ENCODE data around the gene FARP1. TPM values are rescaled to one million over a fixed set of nuclear protein-coding genes. Genes with fewer than 3 reads are reported as not detected.

Gene FARP1
- total and polyA plus RNA-seq, 2 of the 13 experiments (the other 11 are each of a cell fraction or from before 2014, with no cell fraction given): 70.6 to 126 TPM

DNA sequence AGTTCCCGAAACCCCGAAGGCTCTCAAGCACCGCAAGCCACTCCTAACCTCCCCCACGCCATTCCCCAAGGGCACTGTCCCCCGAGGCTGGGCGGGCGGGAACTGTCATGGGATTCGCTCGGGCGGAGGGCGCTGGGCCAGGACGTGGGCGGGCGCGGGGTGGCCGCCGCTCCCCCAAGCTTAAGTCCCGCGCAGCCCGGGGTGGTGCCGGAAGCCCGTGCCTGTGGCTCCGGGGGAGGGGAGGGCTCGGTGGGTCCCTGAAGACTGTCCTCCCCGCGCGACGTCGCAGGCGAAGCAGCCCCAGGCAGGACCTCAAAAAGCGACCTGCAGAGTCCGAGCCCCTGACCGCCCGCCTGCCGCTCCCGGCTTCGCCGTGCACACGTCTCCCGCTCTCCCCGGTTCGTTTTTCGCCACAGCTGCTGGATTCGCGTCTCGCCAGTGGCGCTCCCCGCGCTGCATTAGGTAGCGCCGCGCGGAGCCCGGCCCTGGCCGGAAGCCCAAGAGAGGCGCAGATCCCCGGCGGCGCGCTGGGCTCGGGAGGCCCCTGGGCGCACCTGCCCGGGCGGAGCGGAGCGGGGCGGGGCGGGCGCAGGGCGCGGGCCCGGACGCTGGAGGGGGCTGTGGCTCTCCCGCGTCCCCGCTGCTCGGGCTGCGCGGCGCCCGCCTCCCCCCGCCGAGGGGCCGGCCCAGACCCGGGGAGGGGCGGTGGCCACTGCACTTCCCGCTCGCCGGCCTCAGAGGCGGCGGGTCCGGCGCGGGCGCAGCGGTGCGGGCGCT is at the start of gene FARP1 (continued):
- peak; percentile 43; the same call in 1 of the 2 replicates for TF ChIP-seq POLR2G (IDR thresholded peaks at IDR 0.05; ENCODE audit: low read depth, low read length)
- no peak for TF ChIP-seq ZNF331 (CRISPR knock-in tag; IDR thresholded peaks at IDR 0.05)
- peak; percentile 72 for TF ChIP-seq KMT2A (CRISPR knock-in tag; IDR thresholded peaks at IDR 0.05)
- peak; percentile 70 for TF ChIP-seq ZFY (CRISPR knock-in tag; IDR thresholded peaks at IDR 0.05)
- TF ChIP-seq, protein P1, sequence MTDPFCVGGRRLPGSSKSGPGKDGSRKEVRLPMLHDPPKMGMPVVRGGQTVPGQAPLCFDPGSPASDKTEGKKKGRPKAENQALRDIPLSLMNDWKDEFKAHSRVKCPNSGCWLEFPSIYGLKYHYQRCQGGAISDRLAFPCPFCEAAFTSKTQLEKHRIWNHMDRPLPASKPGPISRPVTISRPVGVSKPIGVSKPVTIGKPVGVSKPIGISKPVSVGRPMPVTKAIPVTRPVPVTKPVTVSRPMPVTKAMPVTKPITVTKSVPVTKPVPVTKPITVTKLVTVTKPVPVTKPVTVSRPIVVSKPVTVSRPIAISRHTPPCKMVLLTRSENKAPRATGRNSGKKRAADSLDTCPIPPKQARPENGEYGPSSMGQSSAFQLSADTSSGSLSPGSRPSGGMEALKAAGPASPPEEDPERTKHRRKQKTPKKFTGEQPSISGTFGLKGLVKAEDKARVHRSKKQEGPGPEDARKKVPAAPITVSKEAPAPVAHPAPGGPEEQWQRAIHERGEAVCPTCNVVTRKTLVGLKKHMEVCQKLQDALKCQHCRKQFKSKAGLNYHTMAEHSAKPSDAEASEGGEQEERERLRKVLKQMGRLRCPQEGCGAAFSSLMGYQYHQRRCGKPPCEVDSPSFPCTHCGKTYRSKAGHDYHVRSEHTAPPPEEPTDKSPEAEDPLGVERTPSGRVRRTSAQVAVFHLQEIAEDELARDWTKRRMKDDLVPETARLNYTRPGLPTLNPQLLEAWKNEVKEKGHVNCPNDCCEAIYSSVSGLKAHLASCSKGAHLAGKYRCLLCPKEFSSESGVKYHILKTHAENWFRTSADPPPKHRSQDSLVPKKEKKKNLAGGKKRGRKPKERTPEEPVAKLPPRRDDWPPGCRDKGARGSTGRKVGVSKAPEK (CRISPR knock-in tag; IDR thresholded peaks at IDR 0.05; ENCODE audit: borderline replicate concordance): no peak
- TF ChIP-seq ZNF816 (CRISPR knock-in tag; IDR thresholded peaks at IDR 0.05; ENCODE audit: borderline replicate concordance): 0 out of 2 replicates have a peak, but pooled peaks have one; percentile 39
- TF ChIP-seq ZFP1 (CRISPR knock-in tag; IDR thresholded peaks at IDR 0.05): no peak
- 0 out of 2 replicates have a peak, but pooled peaks have one; percentile 18 for TF ChIP-seq ZNF749 (CRISPR knock-in tag; IDR thresholded peaks at IDR 0.05; ENCODE audit: borderline replicate concordance)
- TF ChIP-seq MTF1 (CRISPR knock-in tag; IDR thresholded peaks at IDR 0.05): no peak; the same call in 1 of the 2 replicates
- TF ChIP-seq, protein P2, sequence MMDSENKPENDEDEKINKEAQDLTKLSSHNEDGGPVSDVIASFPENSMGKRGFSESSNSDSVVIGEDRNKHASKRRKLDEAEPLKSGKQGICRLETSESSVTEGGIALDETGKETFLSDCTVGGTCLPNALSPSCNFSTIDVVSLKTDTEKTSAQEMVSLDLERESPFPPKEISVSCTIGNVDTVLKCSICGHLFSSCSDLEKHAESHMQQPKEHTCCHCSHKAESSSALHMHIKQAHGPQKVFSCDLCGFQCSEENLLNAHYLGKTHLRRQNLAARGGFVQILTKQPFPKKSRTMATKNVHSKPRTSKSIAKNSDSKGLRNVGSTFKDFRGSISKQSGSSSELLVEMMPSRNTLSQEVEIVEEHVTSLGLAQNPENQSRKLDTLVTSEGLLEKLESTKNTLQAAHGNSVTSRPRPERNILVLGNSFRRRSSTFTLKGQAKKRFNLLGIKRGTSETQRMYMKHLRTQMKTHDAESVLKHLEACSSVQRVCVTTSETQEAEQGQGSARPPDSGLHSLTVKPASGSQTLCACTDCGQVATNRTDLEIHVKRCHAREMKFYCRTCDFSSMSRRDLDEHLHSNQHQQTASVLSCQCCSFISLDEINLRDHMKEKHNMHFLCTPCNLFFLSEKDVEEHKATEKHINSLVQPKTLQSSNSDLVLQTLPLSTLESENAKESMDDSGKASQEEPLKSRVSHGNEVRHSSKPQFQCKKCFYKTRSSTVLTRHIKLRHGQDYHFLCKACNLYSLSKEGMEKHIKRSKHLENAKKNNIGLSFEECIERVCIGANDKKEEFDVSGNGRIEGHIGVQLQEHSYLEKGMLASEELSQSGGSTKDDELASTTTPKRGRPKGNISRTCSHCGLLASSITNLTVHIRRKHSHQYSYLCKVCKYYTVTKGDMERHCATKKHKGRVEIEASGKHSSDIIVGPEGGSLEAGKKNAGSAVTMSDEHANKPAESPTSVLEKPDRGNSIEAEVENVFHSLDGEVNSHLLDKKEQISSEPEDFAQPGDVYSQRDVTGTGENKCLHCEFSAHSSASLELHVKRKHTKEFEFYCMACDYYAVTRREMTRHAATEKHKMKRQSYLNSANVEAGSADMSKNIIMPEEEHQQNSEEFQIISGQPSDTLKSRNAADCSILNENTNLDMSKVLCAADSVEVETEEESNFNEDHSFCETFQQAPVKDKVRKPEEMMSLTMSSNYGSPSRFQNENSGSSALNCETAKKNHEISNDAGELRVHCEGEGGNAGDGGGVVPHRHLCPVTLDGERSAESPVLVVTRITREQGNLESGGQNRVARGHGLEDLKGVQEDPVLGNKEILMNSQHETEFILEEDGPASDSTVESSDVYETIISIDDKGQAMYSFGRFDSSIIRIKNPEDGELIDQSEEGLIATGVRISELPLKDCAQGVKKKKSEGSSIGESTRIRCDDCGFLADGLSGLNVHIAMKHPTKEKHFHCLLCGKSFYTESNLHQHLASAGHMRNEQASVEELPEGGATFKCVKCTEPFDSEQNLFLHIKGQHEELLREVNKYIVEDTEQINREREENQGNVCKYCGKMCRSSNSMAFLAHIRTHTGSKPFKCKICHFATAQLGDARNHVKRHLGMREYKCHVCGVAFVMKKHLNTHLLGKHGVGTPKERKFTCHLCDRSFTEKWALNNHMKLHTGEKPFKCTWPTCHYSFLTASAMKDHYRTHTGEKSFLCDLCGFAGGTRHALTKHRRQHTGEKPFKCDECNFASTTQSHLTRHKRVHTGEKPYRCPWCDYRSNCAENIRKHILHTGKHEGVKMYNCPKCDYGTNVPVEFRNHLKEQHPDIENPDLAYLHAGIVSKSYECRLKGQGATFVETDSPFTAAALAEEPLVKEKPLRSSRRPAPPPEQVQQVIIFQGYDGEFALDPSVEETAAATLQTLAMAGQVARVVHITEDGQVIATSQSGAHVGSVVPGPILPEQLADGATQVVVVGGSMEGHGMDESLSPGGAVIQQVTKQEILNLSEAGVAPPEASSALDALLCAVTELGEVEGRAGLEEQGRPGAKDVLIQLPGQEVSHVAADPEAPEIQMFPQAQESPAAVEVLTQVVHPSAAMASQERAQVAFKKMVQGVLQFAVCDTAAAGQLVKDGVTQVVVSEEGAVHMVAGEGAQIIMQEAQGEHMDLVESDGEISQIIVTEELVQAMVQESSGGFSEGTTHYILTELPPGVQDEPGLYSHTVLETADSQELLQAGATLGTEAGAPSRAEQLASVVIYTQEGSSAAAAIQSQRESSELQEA (CRISPR knock-in tag; IDR thresholded peaks at IDR 0.05; ENCODE audit: not compliant biosample characterization): peak; percentile 61
- TF ChIP-seq SRY (CRISPR knock-in tag; IDR thresholded peaks at IDR 0.05): 0 out of 2 replicates have a peak, but pooled peaks have one; percentile 46
- TF ChIP-seq SP4 (CRISPR knock-in tag; IDR thresholded peaks at IDR 0.05): peak; percentile 75
- TF ChIP-seq, protein P3, sequence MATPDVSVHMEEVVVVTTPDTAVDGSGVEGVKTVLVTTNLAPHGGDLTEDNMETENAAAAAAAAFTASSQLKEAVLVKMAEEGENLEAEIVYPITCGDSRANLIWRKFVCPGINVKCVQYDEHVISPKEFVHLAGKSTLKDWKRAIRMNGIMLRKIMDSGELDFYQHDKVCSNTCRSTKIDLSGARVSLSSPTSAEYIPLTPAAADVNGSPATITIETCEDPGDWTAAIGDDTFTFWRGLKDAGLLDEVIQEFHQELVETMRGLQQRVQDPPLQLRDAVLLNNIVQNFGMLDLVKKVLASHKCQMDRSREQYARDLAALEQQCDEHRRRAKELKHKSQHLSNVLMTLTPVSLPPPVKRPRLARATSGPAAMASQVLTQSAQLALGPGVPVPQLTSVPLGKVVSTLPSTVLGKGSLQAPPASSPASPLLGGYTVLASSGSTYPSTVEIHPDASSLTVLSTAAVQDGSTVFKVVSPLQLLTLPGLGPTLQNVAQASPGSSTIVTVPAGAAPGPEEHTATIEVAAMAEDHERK (CRISPR knock-in tag; IDR thresholded peaks at IDR 0.05; ENCODE audit: low read depth): no peak
- TF ChIP-seq BORCS8-MEF2B (CRISPR knock-in tag; IDR thresholded peaks at IDR 0.05): peak; percentile 75; the same call in 1 of the 2 replicates
- TF ChIP-seq, protein P4, sequence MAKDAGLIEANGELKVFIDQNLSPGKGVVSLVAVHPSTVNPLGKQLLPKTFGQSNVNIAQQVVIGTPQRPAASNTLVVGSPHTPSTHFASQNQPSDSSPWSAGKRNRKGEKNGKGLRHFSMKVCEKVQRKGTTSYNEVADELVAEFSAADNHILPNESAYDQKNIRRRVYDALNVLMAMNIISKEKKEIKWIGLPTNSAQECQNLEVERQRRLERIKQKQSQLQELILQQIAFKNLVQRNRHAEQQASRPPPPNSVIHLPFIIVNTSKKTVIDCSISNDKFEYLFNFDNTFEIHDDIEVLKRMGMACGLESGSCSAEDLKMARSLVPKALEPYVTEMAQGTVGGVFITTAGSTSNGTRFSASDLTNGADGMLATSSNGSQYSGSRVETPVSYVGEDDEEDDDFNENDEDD (CRISPR knock-in tag; IDR thresholded peaks at IDR 0.05; ENCODE audit: borderline replicate concordance): peak; percentile 28

Measured in HepG2 (cell line).